HCT116 (cell line): Measurements from ENCODE around the gene STING1.
"Not testable (repeated sequence)": the region's sequence is repeated elsewhere in the genome, so short reads cannot be mapped to it uniquely, and the experiment has no call there.

Experiments used
- ATF3 ChIP-seq: IDR thresholded peaks from 2 replicates; pipeline ENCODE4 v1.6.1; 2012
- CTCF ChIP-seq, 3 experiments: fragments of 200-600 bp in 1 of 3; sonication (generic) in 1 of 3; IDR thresholded peaks in 2 of 3; conservative IDR thresholded peaks in 1 of 3; 2 replicates each; pipeline ENCODE4 v1.5.1; 2012 to 2017; ENCODE audit warnings: low read depth in 2 of 3, low read length in 2 of 3, antibody characterized with exemption in 1 of 3, borderline replicate concordance in 1 of 3, control low read depth in 1 of 3, mild to moderate bottlenecking in 1 of 3, mixed read lengths in 1 of 3, mixed run types in 1 of 3, moderate library complexity in 1 of 3; ENCODE audit not compliant: insufficient read depth in 1 of 3
- EGR1 ChIP-seq: IDR thresholded peaks from 2 replicates; pipeline ENCODE4 v1.6.1; 2012; ENCODE audit warnings: low read depth
- FOSL1 ChIP-seq: IDR thresholded peaks from 2 replicates; pipeline ENCODE4 v1.6.1; 2012; ENCODE audit warnings: low read depth
- REST ChIP-seq: IDR thresholded peaks from 2 replicates; pipeline ENCODE4 v1.6.1; 2012; ENCODE audit warnings: low read depth
- SP1 ChIP-seq: IDR thresholded peaks from 2 replicates; pipeline ENCODE4 v1.6.1; 2012; ENCODE audit warnings: low read depth
- ZNF274 ChIP-seq: fragments of 200-500 bp; sonication (Bioruptor generic); IDR thresholded peaks from 2 replicates; pipeline ENCODE4 v1.6.1; 2014; ENCODE audit warnings: mild to moderate bottlenecking, low read depth, low read length, inconsistent platforms

GRCh38 chr5:139503036-139503817, 20.7 kb upstream of the STING1 start:
- TF ChIP-seq REST; ATF3; ZNF274; CTCF (IDR thresholded peaks at IDR 0.05 in 2 of 3, conservative IDR thresholded peaks at IDR 0.05 in 1 of 3; ENCODE audit: borderline replicate concordance in 1 of 3, insufficient read depth in 1 of 3, low read depth in 2 of 3, low read length in 2 of 3); FOSL1; SP1; EGR1: not testable (repeated sequence)
